SK-N-SH (cell line): ENCODE measurements around the gene EYA3. TPM values are rescaled to one million over a fixed set of nuclear protein-coding genes. Genes with fewer than 3 reads are reported as not detected.
"Not testable (repeated sequence)": the region's sequence is repeated elsewhere in the genome, so short reads cannot be mapped to it uniquely, and the experiment has no call there.

Experiments
- CTCF ChIA-PET: fragments of 300-600, 350-600 bp; formaldehyde crosslinking; extraction: SDS; loops from one replicate; lab custom pipeline; 2021; lab: Yijun Ruan, JAX
- POLR2A ChIA-PET: fragments of 350-600 bp; sonication (Branson Sonifier 250); formaldehyde crosslinking; extraction: SDS; loops from one replicate; lab custom pipeline; 2020; ENCODE audit warnings: antibody characterized with exemption, inconsistent platforms; lab: Yijun Ruan, JAX
- DNase-seq: peaks from one replicate; pipeline ENCODE4 v3.0.0; 2012
- H2AFZ ChIP-seq: fragments of 200-600 bp; sonication (generic); 2 replicates; pipeline ENCODE4 v1.8.1; 2016; ENCODE audit warnings: antibody characterized with exemption, mild to moderate bottlenecking, low read depth
- H3F3A ChIP-seq: fragments of 200-600 bp; sonication (generic); replicated peaks from 2 replicates; pipeline ENCODE3; 2016; ENCODE audit warnings: antibody characterized with exemption, mild to moderate bottlenecking; ENCODE audit not compliant: insufficient read depth
- H3K27ac ChIP-seq, 2 experiments: fragments of 200-500 bp in 1 of 2; fragments of 200-600 bp in 1 of 2; sonication (Bioruptor generic) in 1 of 2; sonication (generic), shearing (Covaris generic) in 1 of 2; 2 replicates each; pipeline versions ENCODE4 v1.5.1 to v1.6.1; 2014 to 2016; ENCODE audit warnings: low read depth in 2 of 2, inconsistent platforms in 1 of 2, low read length in 1 of 2, mild to moderate bottlenecking in 1 of 2, mixed read lengths in 1 of 2
- H3K27me3 ChIP-seq: fragments of 200-600 bp; sonication (generic), shearing (Covaris generic); 2 replicates; pipeline ENCODE4 v1.6.1; 2016; ENCODE audit warnings: mixed run types; ENCODE audit not compliant: insufficient read depth
- H3K36me3 ChIP-seq, 2 experiments: fragments of 200-500 bp in 1 of 2; fragments of 200-600 bp in 1 of 2; sonication (Bioruptor generic) in 1 of 2; sonication (generic) in 1 of 2; replicated peaks in 1 of 2; 2 replicates each; pipeline versions ENCODE3 to v1.5.1; 2014 to 2016; ENCODE audit warnings: low read length in 1 of 2, mild to moderate bottlenecking in 1 of 2; ENCODE audit not compliant: insufficient read depth in 2 of 2, control insufficient read depth in 1 of 2
- H3K4me1 ChIP-seq, 2 experiments: fragments of 200-500 bp in 1 of 2; fragments of 200-600 bp in 1 of 2; sonication (Bioruptor generic) in 1 of 2; sonication (generic), shearing (Covaris generic) in 1 of 2; 2 replicates each; pipeline versions ENCODE4 v1.5.1 to v1.6.1; 2014 to 2016; ENCODE audit warnings: low read depth in 1 of 2, low read length in 1 of 2, mixed run types in 1 of 2; ENCODE audit not compliant: insufficient read depth in 2 of 2, control insufficient read depth in 1 of 2
- H3K4me2 ChIP-seq: fragments of 200-600 bp; sonication (generic), shearing (Covaris generic); 2 replicates; pipeline ENCODE4 v1.6.1; 2017; ENCODE audit warnings: mixed run types
- H3K4me3 ChIP-seq, 2 experiments: fragments of 200-500 bp in 1 of 2; fragments of 200-600 bp in 1 of 2; sonication (Bioruptor generic) in 1 of 2; sonication (generic), shearing (Covaris generic) in 1 of 2; 2 replicates each; pipeline versions ENCODE4 v1.5.1 to v1.8.1; 2014 to 2016; ENCODE audit warnings: low read depth in 2 of 2, inconsistent platforms in 1 of 2, low read length in 1 of 2, mild to moderate bottlenecking in 1 of 2, mixed read lengths in 1 of 2, moderate library complexity in 1 of 2
- H3K79me2 ChIP-seq: fragments of 200-600 bp; sonication (generic); 2 replicates; pipeline ENCODE4 v1.8.1; 2017; ENCODE audit warnings: mild to moderate bottlenecking; ENCODE audit not compliant: insufficient read depth
- H3K9ac ChIP-seq: fragments of 200-600 bp; sonication (generic); 2 replicates; pipeline ENCODE4 v1.6.1; 2017; ENCODE audit warnings: mixed run types
- H3K9me2 ChIP-seq: fragments of 200-600 bp; sonication (generic); 2 replicates; pipeline ENCODE4 v1.6.1; 2017; ENCODE audit warnings: mixed run types
- H3K9me3 ChIP-seq: fragments of 200-600 bp; sonication (generic); 2 replicates; pipeline ENCODE4 v1.6.1; 2017; ENCODE audit warnings: mixed run types, mild to moderate bottlenecking, moderate library complexity
- H4K20me1 ChIP-seq: fragments of 200-600 bp; sonication (generic); 2 replicates; pipeline ENCODE4 v1.6.1; 2017; ENCODE audit warnings: mild to moderate bottlenecking, mixed run types; ENCODE audit not compliant: insufficient read depth
- FOSL2 ChIP-seq: IDR thresholded peaks from 2 replicates; pipeline ENCODE4 v1.4.0; 2012; ENCODE audit warnings: low read depth, mild to moderate bottlenecking, moderate library complexity, borderline replicate concordance
- GABPA ChIP-seq: IDR thresholded peaks from 2 replicates; pipeline ENCODE4 v1.4.0; 2012; ENCODE audit warnings: low read depth, mild to moderate bottlenecking
- MEF2A ChIP-seq: IDR thresholded peaks from 2 replicates; pipeline ENCODE4 v1.4.0; 2012; ENCODE audit warnings: low read depth, borderline replicate concordance
- TCF12 ChIP-seq: IDR thresholded peaks from 2 replicates; pipeline ENCODE4 v1.4.0; 2012
- USF2 ChIP-seq: fragments of 150-350 bp; IDR thresholded peaks from 2 replicates; pipeline ENCODE4 v1.6.1; 2017; ENCODE audit warnings: antibody characterized with exemption, low read length, low read depth, borderline replicate concordance
- ZBTB33 ChIP-seq: IDR thresholded peaks from 2 replicates; pipeline ENCODE4 v1.4.0; 2012; ENCODE audit warnings: low read depth, borderline replicate concordance
- WGBS: methylation state at CpG from one replicate; pipeline ENCODE4 v1.1.6; 2017; ENCODE audit warnings: low lambda C conversion rate; 5-methylcytosine and 5-hydroxymethylcytosine counted together
- polyA plus RNA-seq, 3 experiments: library from polyadenylated mRNA; depleted of rRNA; stranded (reverse); fragments of >200 nt; gene quantifications; 2 replicates each; pipeline ENCODE4 v1.2.3, GENCODE V29; 2012

The EYA3 gene
- polyA plus RNA-seq, 1 of the 3 experiments (the other 2 are of a cell fraction), result 6.5 TPM

DNA sequence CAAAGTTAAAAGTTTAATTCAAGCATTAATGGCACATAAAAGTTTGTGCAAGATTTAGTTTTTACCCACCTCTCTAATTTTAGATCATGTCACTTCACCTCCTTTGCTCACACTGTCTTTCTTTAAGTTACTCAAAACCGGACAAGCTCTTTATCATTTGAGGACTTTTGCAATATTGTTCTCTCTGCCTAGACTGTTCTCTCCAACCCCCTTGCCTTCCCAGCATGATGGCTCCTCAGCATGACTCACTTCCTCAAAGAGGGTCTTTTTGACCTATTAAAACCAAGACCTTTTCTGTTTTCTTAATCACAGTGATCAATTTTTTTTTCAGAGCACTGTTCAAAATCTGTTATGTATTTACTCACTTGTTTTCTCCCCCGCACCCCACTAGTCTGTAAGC is 67.3 kb downstream of the EYA3 start (continued):
- no peak for TF ChIP-seq ZBTB33
- no peak for TF ChIP-seq GABPA
- no peak for TF ChIP-seq USF2
- TF ChIP-seq MEF2A, result no peak
- no peak for TF ChIP-seq TCF12

DNA sequence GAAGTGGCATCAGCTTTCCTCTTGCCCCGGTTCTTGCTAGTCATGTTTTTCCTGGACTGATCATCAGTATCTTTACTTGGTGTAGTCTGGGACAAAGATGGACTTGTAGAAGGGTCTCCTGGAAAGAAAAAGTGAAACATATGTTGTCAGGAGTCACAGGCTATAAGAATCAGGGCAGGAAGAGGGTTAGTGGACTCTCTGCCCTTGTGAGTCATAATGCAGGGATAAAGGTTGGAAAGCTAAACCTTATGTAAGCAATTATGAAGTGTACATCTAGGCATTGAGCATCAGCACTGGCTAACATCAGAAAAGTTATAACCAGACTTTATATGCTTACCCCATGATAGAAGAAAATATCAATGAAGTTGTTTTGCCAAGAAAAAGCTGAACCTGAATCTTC is 77.4 kb downstream of the EYA3 start:
- Histone ChIP-seq H3K79me2 (peaks cover under 1% of the 10 kb centered on the region; the same call in 1 of the 2 replicates), H3K9ac (no peak overlapping the region), H3K9me2 (no peaks in the 10 kb centered on the region), H3K4me3 (no peak overlapping the region), H3K27me3 (no peaks in the 10 kb centered on the region), H3K27ac (peak overlapping the region in 1 of 2 experiments; percentile 54; a peak in 1 of 4 replicates), H3K9me3 (no peaks in the 10 kb centered on the region), H2AFZ (no peak overlapping the region), H3K4me1 (no peaks in the 10 kb centered on the region), H3K36me3 (peaks cover 39 to 63% of the 10 kb centered on the region in 2 experiments), H3F3A (peaks cover 12% of the 10 kb centered on the region), H3K4me2 (no peak overlapping the region), H4K20me1 (no peaks in the 10 kb centered on the region)
- peak; percentile 27; the same call in 1 of the 2 replicates for TF ChIP-seq TCF12
- peak; percentile 8; the same call in 1 of the 2 replicates for TF ChIP-seq FOSL2
- no peak for TF ChIP-seq ZBTB33
- ChIA-PET CTCF (no interaction called here), POLR2A (no interaction called here)
- no peak for DNase-seq
- WGBS, result 88% methylated on average over 1 of the region's 1 CpG

DNA sequence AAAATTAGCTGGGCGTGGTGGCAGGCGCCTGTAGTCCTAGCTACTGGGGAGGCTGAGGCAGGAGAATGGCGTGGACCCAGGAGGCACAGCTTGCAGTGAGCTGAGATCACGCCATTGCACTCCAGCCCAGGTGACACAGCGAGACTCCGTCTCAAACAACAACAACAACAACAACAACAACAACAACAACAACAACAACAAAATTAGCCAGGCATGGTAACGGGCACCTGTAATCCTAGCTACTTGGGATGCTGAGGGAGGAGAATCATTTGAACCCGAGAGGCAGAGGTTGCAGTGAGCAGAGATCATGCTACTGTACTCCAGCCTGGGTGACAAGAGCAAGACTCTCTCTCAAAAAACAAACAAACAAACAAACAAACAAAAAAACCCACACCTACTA is 85.3 kb downstream of the EYA3 start:
- H4K20me1 ChIP-seq, H3K79me2 ChIP-seq, H2AFZ ChIP-seq, H3K4me1 ChIP-seq, H3K27me3 ChIP-seq, H3K9me3 ChIP-seq, H3K9ac ChIP-seq, DNase-seq, H3K27ac ChIP-seq, H3K9me2 ChIP-seq, POLR2A ChIA-PET, CTCF ChIA-PET, H3K4me2 ChIP-seq, H3K4me3 ChIP-seq, H3F3A ChIP-seq: not testable (repeated sequence)
- peaks cover 30 to 42% of the 10 kb centered on the region in 2 experiments for H3K36me3 ChIP-seq
- WGBS, result 97% methylated on average over 8 of the region's 8 CpGs
